Nephron (organoid): Measurements from ENCODE around the gene LIN7C.

Experiments
- H3K27ac Mint-ChIP-seq, 3 experiments: 2 replicates each; pipeline ENCODE4 v1.8.0; 2020; ENCODE audit warnings: mixed read lengths in 3 of 3, mild to moderate bottlenecking in 2 of 3, moderate library complexity in 1 of 3
- H3K27me3 Mint-ChIP-seq: 2 replicates; pipeline ENCODE4 v1.8.0; 2021; ENCODE audit warnings: low read depth, mild to moderate bottlenecking, moderate library complexity, mixed read lengths
- H3K36me3 Mint-ChIP-seq: 2 replicates; pipeline ENCODE4 v1.8.0; 2020; ENCODE audit warnings: low read depth, mixed read lengths
- H3K4me1 Mint-ChIP-seq: 2 replicates; pipeline ENCODE4 v1.8.0; 2020; ENCODE audit warnings: mixed read lengths
- H3K4me3 Mint-ChIP-seq, 3 experiments: 2 replicates each; pipeline ENCODE4 v1.8.0; 2020; ENCODE audit warnings: mild to moderate bottlenecking in 3 of 3, mixed read lengths in 3 of 3, moderate library complexity in 2 of 3
- H3K9me3 Mint-ChIP-seq: 2 replicates; pipeline ENCODE4 v1.8.0; 2020; ENCODE audit warnings: mixed read lengths
- TF ChIP-seq, protein P1 (sequence below), 3 experiments: fragments of 200-600 bp; sonication (generic); IDR thresholded peaks; one replicate each; pipeline ENCODE4 v1.5.0; 2021; ENCODE audit warnings: antibody characterized with exemption in 3 of 3; ENCODE audit not compliant: unreplicated experiment in 3 of 3

Gene LIN7C

DNA sequence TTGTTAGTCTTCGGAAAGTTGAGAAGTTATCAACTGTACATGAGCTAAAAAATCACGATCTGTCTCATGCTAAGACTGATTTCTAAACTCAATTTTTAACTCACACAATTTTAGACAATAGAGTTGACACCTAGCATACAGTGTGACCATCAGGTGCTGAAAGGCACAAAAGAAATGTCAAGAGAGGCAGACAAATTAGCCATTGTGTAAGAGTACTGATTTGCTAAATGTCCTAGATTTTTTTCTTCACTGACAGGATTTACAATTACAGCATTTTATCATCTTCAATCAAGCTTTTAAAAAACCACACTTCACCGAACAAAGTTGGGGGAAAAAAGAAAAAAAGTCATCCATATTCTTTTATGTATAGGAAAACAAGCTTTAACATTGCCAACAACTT is 40.9 kb downstream of the LIN7C start:
- TF ChIP-seq, protein P1, sequence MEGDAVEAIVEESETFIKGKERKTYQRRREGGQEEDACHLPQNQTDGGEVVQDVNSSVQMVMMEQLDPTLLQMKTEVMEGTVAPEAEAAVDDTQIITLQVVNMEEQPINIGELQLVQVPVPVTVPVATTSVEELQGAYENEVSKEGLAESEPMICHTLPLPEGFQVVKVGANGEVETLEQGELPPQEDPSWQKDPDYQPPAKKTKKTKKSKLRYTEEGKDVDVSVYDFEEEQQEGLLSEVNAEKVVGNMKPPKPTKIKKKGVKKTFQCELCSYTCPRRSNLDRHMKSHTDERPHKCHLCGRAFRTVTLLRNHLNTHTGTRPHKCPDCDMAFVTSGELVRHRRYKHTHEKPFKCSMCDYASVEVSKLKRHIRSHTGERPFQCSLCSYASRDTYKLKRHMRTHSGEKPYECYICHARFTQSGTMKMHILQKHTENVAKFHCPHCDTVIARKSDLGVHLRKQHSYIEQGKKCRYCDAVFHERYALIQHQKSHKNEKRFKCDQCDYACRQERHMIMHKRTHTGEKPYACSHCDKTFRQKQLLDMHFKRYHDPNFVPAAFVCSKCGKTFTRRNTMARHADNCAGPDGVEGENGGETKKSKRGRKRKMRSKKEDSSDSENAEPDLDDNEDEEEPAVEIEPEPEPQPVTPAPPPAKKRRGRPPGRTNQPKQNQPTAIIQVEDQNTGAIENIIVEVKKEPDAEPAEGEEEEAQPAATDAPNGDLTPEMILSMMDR (IDR thresholded peaks at IDR 0.05; ENCODE audit: unreplicated experiment in 3 of 3) = no peak
- Mint-ChIP-seq H3K36me3 (peaks cover 3% of the 10 kb centered on the region), H3K9me3 (no peaks in the 10 kb centered on the region), H3K4me3 (peak overlapping the region; percentile 24 to 26 (median 25)), H3K4me1 (peaks cover 68% of the 10 kb centered on the region), H3K27me3 (no peaks in the 10 kb centered on the region), H3K27ac (peak overlapping the region; percentile 78 to 90 (median 80))

DNA sequence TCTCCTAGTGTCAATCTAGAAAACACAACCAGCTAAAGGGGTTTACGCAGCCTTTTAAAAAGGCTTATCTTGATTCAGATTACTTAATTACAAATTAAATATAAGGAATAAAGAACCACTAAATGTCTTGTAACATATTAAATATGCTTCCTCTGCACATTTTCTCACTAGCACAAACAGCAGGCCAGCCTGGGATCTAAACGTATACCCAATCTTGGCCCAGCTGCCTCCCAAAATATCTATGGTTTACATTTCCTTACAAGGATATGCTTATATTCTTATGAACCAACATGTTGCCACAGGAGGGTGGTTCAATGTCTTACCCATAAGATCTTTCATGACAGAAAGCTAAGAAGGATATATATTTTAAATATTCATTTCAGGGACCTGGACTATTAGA is 41.7 kb downstream of the LIN7C start:
- peaks cover 3% of the 10 kb centered on the region for H3K36me3 Mint-ChIP-seq
- TF ChIP-seq, protein P1 (IDR thresholded peaks at IDR 0.05; ENCODE audit: unreplicated experiment in 3 of 3) = no peak
- no peaks in the 10 kb centered on the region for H3K9me3 Mint-ChIP-seq
- H3K4me3 Mint-ChIP-seq = peak overlapping the region in 1 of 3 experiments; percentile 25
- H3K27ac Mint-ChIP-seq = peak overlapping the region; percentile 78 to 90 (median 80)
- H3K27me3 Mint-ChIP-seq = no peaks in the 10 kb centered on the region
- peaks cover 68% of the 10 kb centered on the region for H3K4me1 Mint-ChIP-seq

DNA sequence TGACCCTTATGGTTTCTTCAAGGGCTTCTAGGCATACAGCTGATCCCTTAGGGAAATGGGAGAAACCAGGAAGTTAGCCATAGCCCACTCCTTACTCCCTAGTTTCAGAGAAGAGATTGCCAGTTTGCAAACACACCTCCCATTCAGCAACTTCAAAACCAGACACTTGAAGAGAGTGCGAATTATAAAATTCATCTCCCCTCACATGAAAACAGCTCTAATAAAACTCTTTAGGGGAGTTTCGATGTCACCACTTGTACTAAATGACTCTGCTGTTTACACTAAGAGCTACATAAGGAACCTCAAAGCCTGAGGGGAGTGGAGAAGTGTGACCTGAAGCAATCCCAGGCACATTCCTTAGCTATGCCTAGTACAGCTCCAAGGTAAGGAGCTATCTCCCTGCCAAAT is 42.3 kb downstream of the LIN7C start:
- peaks cover 3% of the 10 kb centered on the region for H3K36me3 Mint-ChIP-seq
- no peaks in the 10 kb centered on the region for H3K9me3 Mint-ChIP-seq
- peak overlapping the region; percentile 78 to 90 (median 80) for H3K27ac Mint-ChIP-seq
- no peaks in the 10 kb centered on the region for H3K27me3 Mint-ChIP-seq
- H3K4me3 Mint-ChIP-seq = peak overlapping the region in 1 of 3 experiments; percentile 13
- peaks cover 63% of the 10 kb centered on the region for H3K4me1 Mint-ChIP-seq
- TF ChIP-seq, protein P1 (IDR thresholded peaks at IDR 0.05; ENCODE audit: unreplicated experiment in 3 of 3) = no peak

DNA sequence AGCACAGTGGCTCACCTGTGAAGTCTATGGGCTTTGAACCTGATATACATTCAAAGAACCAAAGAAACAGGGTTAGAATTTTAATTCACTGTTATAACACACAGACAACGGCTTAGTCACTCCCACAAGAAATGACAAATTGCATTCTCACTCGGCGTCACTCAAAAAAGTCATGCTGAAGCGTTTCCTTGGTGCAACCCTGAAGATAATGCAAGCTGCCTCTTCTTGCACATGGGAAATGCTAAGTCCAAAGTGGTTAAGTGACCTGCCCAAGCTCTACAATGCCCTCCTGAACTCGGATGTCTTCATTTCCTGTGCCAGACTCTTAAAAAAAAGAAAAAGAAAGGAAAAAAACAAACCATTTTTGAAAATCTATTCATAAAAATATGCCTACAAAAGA is 44.0 kb downstream of the LIN7C start:
- H3K36me3 Mint-ChIP-seq = peaks cover 3% of the 10 kb centered on the region

DNA sequence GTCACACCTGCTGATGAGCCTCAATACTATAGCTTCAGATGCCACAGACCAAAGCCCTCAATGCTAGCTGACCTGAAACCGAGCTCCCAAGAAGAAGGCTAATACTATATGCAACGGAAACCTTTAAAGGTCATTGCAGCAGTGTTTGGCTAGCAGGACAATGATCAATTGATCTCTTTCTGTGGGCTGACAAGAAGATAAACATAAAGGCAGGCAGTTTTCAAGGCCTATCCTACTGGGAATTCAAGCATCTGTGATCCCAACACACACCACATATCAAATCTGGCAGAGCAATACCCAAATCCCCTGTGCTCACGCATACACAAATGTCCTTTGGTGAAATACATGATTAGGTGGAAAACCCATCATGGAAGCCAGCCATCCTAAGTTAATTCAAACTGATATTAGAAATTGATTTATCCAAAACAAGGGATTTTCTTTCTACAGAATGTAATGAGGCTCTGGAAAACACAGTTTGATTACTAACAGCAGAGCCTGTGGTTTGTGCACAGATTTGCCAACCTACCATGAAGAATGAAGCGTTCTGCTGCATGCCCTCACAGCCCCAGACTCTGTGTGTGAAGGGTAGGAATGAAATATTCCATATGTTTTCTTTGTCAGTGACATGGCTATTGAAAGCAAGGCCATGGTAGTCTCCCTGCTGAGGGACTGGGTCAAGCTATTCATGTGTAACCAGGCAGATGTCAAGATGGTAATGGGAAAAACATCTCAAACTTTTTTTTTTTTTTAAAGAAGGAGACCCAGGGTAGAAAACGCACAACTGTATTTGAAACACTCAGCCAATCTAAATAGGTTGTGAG is 46.2 kb downstream of the LIN7C start:
- Mint-ChIP-seq H3K4me1 (peaks cover 58% of the 10 kb centered on the region), H3K36me3 (no peaks in the 10 kb centered on the region), H3K27me3 (no peaks in the 10 kb centered on the region), H3K4me3 (peak overlapping the region in 2 of 3 experiments; percentile 9 to 11), H3K9me3 (no peaks in the 10 kb centered on the region), H3K27ac (peak overlapping the region; percentile 61 to 88 (median 64))
- TF ChIP-seq, protein P1 (IDR thresholded peaks at IDR 0.05; ENCODE audit: unreplicated experiment in 3 of 3) = no peak

More for the DNA sequence above, 44.0 kb downstream of the LIN7C start:
- H3K27ac Mint-ChIP-seq = peak overlapping the region; percentile 48 to 81 (median 73)
- H3K4me3 Mint-ChIP-seq = no peak overlapping the region
- TF ChIP-seq, protein P1 (IDR thresholded peaks at IDR 0.05; ENCODE audit: unreplicated experiment in 3 of 3) = no peak
- peaks cover 51% of the 10 kb centered on the region for H3K4me1 Mint-ChIP-seq
- H3K27me3 Mint-ChIP-seq = no peaks in the 10 kb centered on the region
- H3K9me3 Mint-ChIP-seq = no peaks in the 10 kb centered on the region
